Esophagus muscularis mucosa (tissue), 3 donors: ENCODE measurements around the gene EVPL.

ENCODE experiments used
- POLR2A ChIP-seq: fragments of 450-650 bp; IDR thresholded peaks from one replicate; pipeline ENCODE4 v1.6.1; 2017; ENCODE audit warnings: antibody characterized with exemption, moderate library complexity, mild to moderate bottlenecking, low read depth
- TF ChIP-seq, protein P1 (sequence below), 3 experiments: fragments of 200-600 bp in 2 of 3; fragments of 450-650 bp in 1 of 3; sonication (generic) in 2 of 3; IDR thresholded peaks; one replicate each; pipeline ENCODE4 v1.5.1; 2017 to 2019; ENCODE audit warnings: antibody characterized with exemption in 3 of 3, mild to moderate bottlenecking in 2 of 3, moderate library complexity in 1 of 3

DNA sequence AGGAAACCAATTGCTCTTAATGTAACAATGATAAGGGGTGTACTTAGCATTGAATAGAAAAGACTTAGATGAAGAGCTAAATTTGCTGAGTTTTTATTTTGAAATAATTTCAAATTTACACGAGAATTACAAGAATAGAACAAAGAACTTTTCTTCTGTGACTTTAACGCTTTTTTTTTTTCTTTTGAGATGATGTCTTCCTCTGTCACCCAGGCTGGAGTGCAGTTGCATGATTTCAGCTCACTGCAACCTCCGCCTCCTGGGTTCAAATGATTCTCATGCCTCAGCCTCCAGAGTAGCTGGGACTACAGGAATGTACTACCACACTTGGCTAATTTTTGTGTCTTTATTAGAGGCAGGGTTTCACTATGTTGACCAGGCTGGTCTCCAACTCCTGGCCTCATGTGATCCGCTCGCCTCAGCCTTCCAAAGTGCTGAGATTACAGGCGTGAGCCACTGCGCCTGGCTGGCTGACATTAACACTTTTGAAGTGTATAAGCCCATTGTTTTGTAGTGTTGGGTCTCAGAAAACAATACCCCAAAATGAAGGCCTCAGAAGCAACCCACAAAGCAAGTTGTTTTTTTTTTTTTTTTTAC lies 46.0 kb downstream of the EVPL start:
- TF ChIP-seq, protein P1, sequence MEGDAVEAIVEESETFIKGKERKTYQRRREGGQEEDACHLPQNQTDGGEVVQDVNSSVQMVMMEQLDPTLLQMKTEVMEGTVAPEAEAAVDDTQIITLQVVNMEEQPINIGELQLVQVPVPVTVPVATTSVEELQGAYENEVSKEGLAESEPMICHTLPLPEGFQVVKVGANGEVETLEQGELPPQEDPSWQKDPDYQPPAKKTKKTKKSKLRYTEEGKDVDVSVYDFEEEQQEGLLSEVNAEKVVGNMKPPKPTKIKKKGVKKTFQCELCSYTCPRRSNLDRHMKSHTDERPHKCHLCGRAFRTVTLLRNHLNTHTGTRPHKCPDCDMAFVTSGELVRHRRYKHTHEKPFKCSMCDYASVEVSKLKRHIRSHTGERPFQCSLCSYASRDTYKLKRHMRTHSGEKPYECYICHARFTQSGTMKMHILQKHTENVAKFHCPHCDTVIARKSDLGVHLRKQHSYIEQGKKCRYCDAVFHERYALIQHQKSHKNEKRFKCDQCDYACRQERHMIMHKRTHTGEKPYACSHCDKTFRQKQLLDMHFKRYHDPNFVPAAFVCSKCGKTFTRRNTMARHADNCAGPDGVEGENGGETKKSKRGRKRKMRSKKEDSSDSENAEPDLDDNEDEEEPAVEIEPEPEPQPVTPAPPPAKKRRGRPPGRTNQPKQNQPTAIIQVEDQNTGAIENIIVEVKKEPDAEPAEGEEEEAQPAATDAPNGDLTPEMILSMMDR (IDR thresholded peaks at IDR 0.05), result no peak
- no peak for TF ChIP-seq POLR2A
